Esophagus squamous epithelium (tissue), 4 donors: ENCODE data around the gene SLC25A22.

Experiments
- POLR2A ChIP-seq, 4 donors: fragments of 450-650 bp; IDR thresholded peaks; one replicate each; pipeline ENCODE4 v1.6.1; 2017; ENCODE audit warnings: antibody characterized with exemption in 4 of 4, mild to moderate bottlenecking in 4 of 4, moderate library complexity in 3 of 4
- TF ChIP-seq, protein P1 (sequence below), 6 experiments: fragments of 450-650 bp in 4 of 6; fragments of 200-600 bp in 2 of 6; sonication (generic) in 2 of 6; IDR thresholded peaks; one replicate each; pipeline ENCODE4 v1.5.1; 2016 to 2019; ENCODE audit warnings: antibody characterized with exemption in 6 of 6, mild to moderate bottlenecking in 4 of 6, moderate library complexity in 4 of 6

DNA sequence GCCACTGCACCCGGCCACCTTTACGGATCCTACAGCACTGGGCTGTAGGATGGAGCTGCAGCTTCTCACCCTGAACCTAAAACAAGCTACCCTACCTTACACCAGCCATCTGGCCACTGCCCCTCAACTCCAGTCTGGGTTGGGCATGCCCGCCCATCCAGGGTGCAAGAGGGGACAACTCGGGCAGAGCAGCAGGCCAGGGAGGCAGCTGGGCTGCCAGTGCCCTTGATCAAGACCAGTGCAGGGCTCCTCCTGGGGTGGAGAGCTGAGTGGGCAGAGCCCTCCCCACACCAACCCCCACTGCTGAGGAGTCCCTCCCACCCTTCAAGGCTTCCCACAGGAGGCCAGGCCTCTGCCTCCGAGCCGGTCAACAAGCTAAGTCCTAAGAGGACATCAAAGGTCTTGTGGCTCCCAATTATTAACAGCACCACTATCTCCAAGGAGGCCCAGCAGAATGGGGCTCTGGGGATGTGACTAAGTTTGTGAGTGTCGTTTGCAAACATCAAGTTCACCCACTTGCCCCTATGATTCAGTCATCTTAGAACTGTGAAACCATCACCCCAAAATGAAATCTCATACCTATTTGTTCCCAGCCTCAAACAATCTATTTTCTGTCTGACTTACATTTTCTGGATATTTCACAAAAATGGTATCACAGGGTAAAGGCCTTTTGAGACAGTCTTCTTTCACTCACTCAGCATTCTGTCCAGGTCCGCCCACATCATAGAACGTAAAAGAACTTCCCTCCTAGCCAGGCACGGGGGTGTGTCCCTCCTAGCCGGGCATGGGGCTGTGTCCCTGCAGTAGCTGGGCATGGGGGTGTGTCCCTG, 31.8 kb downstream of the SLC25A22 start:
- no peak for TF ChIP-seq POLR2A (IDR thresholded peaks at IDR 0.05)
- TF ChIP-seq, protein P1, sequence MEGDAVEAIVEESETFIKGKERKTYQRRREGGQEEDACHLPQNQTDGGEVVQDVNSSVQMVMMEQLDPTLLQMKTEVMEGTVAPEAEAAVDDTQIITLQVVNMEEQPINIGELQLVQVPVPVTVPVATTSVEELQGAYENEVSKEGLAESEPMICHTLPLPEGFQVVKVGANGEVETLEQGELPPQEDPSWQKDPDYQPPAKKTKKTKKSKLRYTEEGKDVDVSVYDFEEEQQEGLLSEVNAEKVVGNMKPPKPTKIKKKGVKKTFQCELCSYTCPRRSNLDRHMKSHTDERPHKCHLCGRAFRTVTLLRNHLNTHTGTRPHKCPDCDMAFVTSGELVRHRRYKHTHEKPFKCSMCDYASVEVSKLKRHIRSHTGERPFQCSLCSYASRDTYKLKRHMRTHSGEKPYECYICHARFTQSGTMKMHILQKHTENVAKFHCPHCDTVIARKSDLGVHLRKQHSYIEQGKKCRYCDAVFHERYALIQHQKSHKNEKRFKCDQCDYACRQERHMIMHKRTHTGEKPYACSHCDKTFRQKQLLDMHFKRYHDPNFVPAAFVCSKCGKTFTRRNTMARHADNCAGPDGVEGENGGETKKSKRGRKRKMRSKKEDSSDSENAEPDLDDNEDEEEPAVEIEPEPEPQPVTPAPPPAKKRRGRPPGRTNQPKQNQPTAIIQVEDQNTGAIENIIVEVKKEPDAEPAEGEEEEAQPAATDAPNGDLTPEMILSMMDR (IDR thresholded peaks at IDR 0.05), result no peak
